HG02840 (cell line): ENCODE results near the gene PEX14.

Experiments
- ATAC-seq: cut with Tn5 transposase; IDR thresholded peaks from one replicate; pipeline ENCODE4 v1.9.1; 2021; ENCODE audit warnings: mild to moderate bottlenecking, moderate library complexity, moderate number of reproducible peaks; ENCODE audit not compliant: unreplicated experiment, low FRiP score

PEX14 gene

DNA sequence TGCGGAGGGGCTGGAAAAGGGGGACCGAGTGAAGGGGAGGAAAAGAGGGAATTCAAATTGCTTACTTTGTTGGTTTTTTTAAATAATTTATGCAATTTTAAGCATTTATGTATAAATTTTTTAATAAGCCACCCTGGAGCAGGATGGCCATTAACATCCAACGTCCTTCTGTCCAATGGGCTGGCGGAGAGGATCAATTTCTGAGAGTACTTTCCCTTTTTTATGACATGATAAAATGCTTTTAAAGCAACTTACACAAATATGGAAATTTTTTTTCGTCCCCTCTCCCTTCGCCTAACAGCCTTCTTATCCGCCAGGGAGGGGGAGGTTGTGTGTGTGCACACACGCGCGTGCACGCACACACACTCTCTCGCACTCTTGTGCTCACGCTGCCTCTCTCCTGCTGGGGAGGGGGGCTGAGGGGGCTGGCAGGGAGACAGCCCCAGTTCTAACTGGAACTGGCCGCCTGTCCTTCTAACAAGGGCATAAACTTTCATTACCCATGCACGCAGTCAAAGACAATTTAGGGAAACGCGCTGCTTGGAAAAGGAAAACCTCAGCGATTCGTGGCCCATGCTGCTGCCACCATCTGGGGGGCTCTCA is 198.5 kb downstream of the PEX14 start:
- no peak for ATAC-seq

DNA sequence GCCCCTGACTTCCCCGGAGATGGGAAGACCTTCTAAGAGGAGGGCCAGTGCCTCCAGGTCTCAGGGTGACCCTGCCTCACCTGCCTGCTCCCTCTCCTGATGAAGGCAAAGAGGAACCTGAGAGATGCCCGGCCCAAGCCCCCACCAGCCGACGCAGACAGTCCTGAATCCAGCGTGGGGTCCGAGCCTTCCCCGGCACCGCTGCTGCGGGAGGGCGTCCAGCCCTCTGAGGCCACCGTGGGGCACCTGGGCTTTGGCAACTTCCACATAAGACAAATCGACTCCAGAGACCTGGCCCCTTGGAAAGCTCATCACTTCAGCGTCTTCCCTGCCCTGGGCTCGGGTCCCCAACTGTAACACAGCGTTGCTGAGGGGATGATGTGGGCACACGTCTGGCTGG is 199.5 kb downstream of the PEX14 start:
- no peak for ATAC-seq

GRCh38 chr1:10674700-10675609 is 200.2 kb downstream of the PEX14 start:
- no peak for ATAC-seq

DNA sequence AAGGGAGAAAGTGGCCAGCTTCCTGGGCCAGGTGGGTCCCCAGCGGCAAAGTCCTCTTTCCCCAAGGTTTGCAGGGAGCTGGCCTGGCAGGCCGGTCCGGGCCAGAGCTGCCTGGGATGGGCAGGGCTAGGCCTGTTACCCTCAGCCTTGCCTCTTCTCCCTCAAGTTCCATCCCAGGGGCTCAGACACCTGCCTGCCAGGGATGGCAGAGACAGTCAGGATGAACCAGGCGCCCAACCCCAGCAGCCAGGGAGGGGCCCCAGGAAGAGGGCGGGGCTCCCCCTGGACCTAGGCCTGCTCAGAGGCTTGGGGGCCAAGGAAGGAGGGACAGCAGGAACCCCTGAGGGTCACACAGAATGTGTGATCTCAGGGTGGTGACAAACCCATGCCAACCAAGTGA is 201.1 kb downstream of the PEX14 start:
- ATAC-seq, result no peak

- ATAC-seq, result no peak
Observed at GRCh38 chr1:10676963-10677362, 202.2 kb downstream of the PEX14 start.

DNA sequence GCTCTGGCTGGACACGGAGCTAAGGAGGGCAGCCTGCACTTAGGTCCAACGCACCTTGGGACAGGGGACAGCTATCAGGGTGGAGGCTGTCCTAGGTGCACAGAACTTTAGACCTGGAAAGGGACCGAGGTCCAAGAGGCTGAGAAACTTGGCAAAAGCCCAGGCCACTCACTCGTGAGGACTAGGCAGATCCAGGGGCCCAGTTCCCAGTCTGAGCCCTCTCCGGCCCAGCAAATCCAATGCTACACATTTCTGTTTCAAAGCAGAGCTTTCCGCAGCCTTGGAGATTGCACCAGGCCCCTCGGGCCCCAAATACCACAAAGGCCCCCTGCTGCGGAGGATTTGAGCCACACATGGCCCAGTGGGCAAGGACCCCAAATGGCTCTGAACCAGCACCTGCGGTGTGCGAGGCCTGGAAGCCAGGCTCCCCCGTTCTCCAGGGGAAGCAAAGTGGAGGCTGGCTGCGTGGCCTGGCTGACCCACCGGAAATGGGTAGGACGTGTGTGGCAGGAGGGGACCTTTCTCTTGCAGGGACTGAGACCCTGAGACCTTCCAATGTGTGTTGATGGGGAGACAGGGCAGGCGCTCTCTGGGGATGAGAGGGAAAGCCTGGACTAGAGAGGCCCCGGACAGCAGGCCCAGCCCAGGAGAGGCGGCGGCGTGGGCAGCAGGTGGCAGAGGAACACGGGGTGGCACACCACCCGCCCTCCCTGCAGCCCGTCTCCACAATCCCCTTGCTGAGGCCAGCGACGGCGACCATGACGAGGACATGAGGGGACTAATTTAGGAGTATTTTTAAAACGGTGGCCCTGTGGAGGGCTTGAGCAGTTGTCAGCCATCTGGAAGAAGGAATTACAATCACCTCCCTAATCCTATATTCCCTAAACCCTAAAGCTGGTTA is 203.0 kb downstream of the PEX14 start:
- ATAC-seq, result no peak

DNA sequence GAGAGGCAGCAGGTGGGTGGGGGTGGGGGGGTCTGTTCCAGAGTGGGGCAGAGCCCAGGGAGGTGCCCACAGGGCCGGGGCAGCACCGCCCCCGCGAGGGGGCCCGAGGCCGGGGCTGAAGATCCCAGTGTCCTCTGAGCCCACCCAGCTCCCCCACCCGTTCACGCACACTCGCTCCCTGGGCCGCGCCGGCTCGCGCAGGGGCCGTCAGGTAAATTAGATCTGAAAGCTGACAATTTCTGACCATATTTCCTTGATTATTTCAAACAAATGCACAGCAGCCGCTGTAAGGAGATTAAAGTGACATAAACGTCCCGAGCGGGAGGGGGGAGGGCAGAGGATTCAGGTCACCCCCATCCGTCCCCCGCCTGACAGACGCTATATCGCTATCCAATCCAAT is 203.7 kb downstream of the PEX14 start:
- no peak for ATAC-seq

DNA sequence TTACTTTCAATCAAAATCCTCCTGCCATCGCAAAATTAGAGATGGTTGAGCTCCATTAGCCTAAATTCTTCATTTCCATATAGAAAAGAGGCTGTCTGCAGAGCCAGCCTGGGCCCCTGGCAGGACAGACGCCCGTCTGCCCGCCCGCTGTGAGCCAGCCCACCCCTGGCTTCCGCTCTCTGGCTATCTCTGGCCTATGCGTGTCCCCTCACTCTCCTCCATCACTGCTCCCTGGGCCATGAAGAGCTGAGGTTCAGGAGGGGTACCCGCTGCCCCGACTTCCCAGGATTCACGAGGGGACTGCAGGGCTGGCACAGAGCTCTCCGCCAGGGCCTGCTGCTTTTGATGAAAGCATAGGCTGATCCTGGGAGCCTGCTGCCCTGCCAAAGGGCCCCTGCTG is 204.1 kb downstream of the PEX14 start:
- ATAC-seq, result no peak

DNA sequence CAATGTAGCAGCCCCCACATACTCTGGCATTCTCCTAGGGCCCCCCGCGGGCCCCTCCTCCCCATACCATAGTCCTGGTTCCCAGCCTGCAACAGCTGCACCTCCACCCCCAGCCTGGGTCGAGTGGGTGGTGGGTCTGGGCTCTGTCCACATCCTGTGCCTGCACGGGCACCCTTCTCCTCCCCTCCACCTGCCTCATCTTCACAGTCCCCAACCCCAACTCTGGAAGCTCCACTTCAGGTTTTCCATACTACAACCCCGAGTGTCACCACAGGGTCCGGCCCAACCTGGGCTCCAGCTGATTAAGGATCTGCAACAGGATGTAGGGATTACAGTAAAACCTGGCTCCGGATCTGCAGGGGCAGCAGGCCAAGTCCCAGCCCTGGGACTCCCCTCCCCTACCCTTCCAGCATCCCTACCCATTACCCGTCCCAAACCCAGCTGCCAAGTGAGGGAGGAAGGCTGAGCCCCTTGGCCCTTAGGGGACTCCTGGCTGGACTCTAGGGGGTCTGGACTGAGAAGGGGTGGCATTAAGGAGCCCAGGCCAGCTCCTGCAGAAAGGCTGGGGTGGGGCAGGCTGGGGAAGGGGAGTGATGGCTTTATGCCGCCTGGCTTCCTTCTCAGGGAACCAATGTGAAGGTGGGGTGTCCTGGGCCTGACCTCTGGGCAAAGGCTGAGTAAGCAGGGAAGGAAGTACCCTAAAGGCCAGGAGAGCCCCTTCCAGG is 204.9 kb downstream of the PEX14 start:
- no peak for ATAC-seq
